Dendritic cell treated with granulocyte-macrophage colony-stimulating factor and Interleukin-4, amounts not matched to agents 40 ng/mL and 50 ng/mL, for 4 days (primary cell): Measurements from ENCODE around the gene GCKR.

Source experiments
- H3K27ac Mint-ChIP-seq: one replicate; pipeline ENCODE4 v1.8.0; 2022; ENCODE audit warnings: mild to moderate bottlenecking, mixed read lengths
- H3K27me3 Mint-ChIP-seq: one replicate; pipeline ENCODE4 v1.8.0; 2022; ENCODE audit warnings: mild to moderate bottlenecking, mixed read lengths
- H3K36me3 Mint-ChIP-seq: one replicate; pipeline ENCODE4 v1.8.0; 2022; ENCODE audit warnings: low read depth, mixed read lengths
- H3K4me1 Mint-ChIP-seq: one replicate; pipeline ENCODE4 v1.8.0; 2022; ENCODE audit warnings: low read depth, mixed read lengths
- H3K4me3 Mint-ChIP-seq: one replicate; pipeline ENCODE4 v1.8.0; 2022; ENCODE audit warnings: mild to moderate bottlenecking, moderate library complexity, mixed read lengths
- H3K9me3 Mint-ChIP-seq: one replicate; pipeline ENCODE4 v1.8.0; 2022; ENCODE audit warnings: mixed read lengths
- intact Hi-C: fragments of 100-400 bp; cut with micrococcal nuclease; formaldehyde crosslinking; loops from one replicate; pipeline ENCODE4 v1.15.0; 2022

The GCKR gene

GRCh38 chr2:27569398-27569797 lies 72.8 kb downstream of the GCKR start:
- Mint-ChIP-seq H3K4me3 (no peak overlapping the region), H3K36me3 (no peaks in the 10 kb centered on the region), H3K4me1 (no peaks in the 10 kb centered on the region), H3K27ac (no peak overlapping the region), H3K27me3 (peaks cover 27% of the 10 kb centered on the region), H3K9me3 (no peaks in the 10 kb centered on the region)
- intact Hi-C loops: no loop called here

GRCh38 chr2:27571197-27571596 lies 74.6 kb downstream of the GCKR start:
- Mint-ChIP-seq H3K4me3 (no peak overlapping the region), H3K27me3 (peaks cover 24% of the 10 kb centered on the region), H3K27ac (no peak overlapping the region), H3K4me1 (no peaks in the 10 kb centered on the region), H3K36me3 (no peaks in the 10 kb centered on the region), H3K9me3 (no peaks in the 10 kb centered on the region)
- intact Hi-C loops: no loop called here

- H3K4me1 Mint-ChIP-seq: no peaks in the 10 kb centered on the region
- H3K9me3 Mint-ChIP-seq: no peaks in the 10 kb centered on the region
- intact Hi-C loops: no loop called here
- H3K27me3 Mint-ChIP-seq: peaks cover 20% of the 10 kb centered on the region
- no peak overlapping the region for H3K27ac Mint-ChIP-seq
- no peaks in the 10 kb centered on the region for H3K36me3 Mint-ChIP-seq
- H3K4me3 Mint-ChIP-seq: no peak overlapping the region
Observed at GRCh38 chr2:27571681-27572080, 75.0 kb downstream of the GCKR start.

- intact Hi-C loops: no loop called here
- Mint-ChIP-seq H3K36me3 (no peaks in the 10 kb centered on the region), H3K27ac (no peak overlapping the region), H3K27me3 (peaks cover 13% of the 10 kb centered on the region), H3K4me3 (no peak overlapping the region), H3K9me3 (peaks cover 6% of the 10 kb centered on the region), H3K4me1 (no peaks in the 10 kb centered on the region)
Observed at GRCh38 chr2:27572439-27572838, 75.8 kb downstream of the GCKR start.

GRCh38 chr2:27572998-27573429 lies 76.4 kb downstream of the GCKR start:
- Mint-ChIP-seq H3K36me3 (no peaks in the 10 kb centered on the region), H3K9me3 (peaks cover 8% of the 10 kb centered on the region), H3K27ac (no peak overlapping the region), H3K4me3 (no peak overlapping the region), H3K4me1 (no peaks in the 10 kb centered on the region), H3K27me3 (peaks cover 13% of the 10 kb centered on the region)
- intact Hi-C loops: no loop called here
